ENCODE measurements around the gene TCTN1. TPM values are rescaled to one million over a fixed set of nuclear protein-coding genes. Genes with fewer than 3 reads are reported as not detected.

The TCTN1 gene
- total and polyA plus RNA-seq, 2 of the 8 experiments (the other 6 are each of a cell fraction or from before 2014, with no cell fraction given) = 14.7 to 16.4 TPM

GRCh38 chr12:110592078-110592477, 21.9 kb upstream of the TCTN1 start (continued):
- TF ChIP-seq, protein P1, sequence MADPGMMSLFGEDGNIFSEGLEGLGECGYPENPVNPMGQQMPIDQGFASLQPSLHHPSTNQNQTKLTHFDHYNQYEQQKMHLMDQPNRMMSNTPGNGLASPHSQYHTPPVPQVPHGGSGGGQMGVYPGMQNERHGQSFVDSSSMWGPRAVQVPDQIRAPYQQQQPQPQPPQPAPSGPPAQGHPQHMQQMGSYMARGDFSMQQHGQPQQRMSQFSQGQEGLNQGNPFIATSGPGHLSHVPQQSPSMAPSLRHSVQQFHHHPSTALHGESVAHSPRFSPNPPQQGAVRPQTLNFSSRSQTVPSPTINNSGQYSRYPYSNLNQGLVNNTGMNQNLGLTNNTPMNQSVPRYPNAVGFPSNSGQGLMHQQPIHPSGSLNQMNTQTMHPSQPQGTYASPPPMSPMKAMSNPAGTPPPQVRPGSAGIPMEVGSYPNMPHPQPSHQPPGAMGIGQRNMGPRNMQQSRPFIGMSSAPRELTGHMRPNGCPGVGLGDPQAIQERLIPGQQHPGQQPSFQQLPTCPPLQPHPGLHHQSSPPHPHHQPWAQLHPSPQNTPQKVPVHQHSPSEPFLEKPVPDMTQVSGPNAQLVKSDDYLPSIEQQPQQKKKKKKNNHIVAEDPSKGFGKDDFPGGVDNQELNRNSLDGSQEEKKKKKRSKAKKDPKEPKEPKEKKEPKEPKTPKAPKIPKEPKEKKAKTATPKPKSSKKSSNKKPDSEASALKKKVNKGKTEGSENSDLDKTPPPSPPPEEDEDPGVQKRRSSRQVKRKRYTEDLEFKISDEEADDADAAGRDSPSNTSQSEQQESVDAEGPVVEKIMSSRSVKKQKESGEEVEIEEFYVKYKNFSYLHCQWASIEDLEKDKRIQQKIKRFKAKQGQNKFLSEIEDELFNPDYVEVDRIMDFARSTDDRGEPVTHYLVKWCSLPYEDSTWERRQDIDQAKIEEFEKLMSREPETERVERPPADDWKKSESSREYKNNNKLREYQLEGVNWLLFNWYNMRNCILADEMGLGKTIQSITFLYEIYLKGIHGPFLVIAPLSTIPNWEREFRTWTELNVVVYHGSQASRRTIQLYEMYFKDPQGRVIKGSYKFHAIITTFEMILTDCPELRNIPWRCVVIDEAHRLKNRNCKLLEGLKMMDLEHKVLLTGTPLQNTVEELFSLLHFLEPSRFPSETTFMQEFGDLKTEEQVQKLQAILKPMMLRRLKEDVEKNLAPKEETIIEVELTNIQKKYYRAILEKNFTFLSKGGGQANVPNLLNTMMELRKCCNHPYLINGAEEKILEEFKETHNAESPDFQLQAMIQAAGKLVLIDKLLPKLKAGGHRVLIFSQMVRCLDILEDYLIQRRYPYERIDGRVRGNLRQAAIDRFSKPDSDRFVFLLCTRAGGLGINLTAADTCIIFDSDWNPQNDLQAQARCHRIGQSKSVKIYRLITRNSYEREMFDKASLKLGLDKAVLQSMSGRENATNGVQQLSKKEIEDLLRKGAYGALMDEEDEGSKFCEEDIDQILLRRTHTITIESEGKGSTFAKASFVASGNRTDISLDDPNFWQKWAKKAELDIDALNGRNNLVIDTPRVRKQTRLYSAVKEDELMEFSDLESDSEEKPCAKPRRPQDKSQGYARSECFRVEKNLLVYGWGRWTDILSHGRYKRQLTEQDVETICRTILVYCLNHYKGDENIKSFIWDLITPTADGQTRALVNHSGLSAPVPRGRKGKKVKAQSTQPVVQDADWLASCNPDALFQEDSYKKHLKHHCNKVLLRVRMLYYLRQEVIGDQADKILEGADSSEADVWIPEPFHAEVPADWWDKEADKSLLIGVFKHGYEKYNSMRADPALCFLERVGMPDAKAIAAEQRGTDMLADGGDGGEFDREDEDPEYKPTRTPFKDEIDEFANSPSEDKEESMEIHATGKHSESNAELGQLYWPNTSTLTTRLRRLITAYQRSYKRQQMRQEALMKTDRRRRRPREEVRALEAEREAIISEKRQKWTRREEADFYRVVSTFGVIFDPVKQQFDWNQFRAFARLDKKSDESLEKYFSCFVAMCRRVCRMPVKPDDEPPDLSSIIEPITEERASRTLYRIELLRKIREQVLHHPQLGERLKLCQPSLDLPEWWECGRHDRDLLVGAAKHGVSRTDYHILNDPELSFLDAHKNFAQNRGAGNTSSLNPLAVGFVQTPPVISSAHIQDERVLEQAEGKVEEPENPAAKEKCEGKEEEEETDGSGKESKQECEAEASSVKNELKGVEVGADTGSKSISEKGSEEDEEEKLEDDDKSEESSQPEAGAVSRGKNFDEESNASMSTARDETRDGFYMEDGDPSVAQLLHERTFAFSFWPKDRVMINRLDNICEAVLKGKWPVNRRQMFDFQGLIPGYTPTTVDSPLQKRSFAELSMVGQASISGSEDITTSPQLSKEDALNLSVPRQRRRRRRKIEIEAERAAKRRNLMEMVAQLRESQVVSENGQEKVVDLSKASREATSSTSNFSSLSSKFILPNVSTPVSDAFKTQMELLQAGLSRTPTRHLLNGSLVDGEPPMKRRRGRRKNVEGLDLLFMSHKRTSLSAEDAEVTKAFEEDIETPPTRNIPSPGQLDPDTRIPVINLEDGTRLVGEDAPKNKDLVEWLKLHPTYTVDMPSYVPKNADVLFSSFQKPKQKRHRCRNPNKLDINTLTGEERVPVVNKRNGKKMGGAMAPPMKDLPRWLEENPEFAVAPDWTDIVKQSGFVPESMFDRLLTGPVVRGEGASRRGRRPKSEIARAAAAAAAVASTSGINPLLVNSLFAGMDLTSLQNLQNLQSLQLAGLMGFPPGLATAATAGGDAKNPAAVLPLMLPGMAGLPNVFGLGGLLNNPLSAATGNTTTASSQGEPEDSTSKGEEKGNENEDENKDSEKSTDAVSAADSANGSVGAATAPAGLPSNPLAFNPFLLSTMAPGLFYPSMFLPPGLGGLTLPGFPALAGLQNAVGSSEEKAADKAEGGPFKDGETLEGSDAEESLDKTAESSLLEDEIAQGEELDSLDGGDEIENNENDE (IDR thresholded peaks at IDR 0.05; ENCODE audit: insufficient replicate concordance, low read length) = no peak
- TF ChIP-seq PHF8 (conservative IDR thresholded peaks at IDR 0.05; ENCODE audit: low read depth, low read length) (no peak), TAF1 (IDR thresholded peaks at IDR 0.05; ENCODE audit: low read depth, low read length) (no peak), SP4 (IDR thresholded peaks at IDR 0.05; ENCODE audit: low read length) (no peak)
- TF ChIP-seq, protein P2, sequence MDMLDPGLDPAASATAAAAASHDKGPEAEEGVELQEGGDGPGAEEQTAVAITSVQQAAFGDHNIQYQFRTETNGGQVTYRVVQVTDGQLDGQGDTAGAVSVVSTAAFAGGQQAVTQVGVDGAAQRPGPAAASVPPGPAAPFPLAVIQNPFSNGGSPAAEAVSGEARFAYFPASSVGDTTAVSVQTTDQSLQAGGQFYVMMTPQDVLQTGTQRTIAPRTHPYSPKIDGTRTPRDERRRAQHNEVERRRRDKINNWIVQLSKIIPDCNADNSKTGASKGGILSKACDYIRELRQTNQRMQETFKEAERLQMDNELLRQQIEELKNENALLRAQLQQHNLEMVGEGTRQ (IDR thresholded peaks at IDR 0.05; ENCODE audit: low read length) = no peak
- TF ChIP-seq, protein P3, sequence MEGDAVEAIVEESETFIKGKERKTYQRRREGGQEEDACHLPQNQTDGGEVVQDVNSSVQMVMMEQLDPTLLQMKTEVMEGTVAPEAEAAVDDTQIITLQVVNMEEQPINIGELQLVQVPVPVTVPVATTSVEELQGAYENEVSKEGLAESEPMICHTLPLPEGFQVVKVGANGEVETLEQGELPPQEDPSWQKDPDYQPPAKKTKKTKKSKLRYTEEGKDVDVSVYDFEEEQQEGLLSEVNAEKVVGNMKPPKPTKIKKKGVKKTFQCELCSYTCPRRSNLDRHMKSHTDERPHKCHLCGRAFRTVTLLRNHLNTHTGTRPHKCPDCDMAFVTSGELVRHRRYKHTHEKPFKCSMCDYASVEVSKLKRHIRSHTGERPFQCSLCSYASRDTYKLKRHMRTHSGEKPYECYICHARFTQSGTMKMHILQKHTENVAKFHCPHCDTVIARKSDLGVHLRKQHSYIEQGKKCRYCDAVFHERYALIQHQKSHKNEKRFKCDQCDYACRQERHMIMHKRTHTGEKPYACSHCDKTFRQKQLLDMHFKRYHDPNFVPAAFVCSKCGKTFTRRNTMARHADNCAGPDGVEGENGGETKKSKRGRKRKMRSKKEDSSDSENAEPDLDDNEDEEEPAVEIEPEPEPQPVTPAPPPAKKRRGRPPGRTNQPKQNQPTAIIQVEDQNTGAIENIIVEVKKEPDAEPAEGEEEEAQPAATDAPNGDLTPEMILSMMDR (IDR thresholded peaks at IDR 0.05; ENCODE audit: control extremely low read depth in 1 of 3, insufficient read depth in 1 of 3, low read depth in 1 of 3, low read length in 3 of 3) = no peak

Data from H1 (cell line).